Neural cell (in vitro differentiated cells): ENCODE results near the gene KIF22. TPM values are rescaled to one million over a fixed set of nuclear protein-coding genes. Genes with fewer than 3 reads are reported as not detected.
"Not testable (repeated sequence)": the region's sequence is repeated elsewhere in the genome, so short reads cannot be mapped to it uniquely, and the experiment has no call there.

Experiments used
- H2AFZ ChIP-seq: fragments of 200-600, 300-800 bp; sonication (generic), shearing (Covaris generic); 2 replicates; pipeline ENCODE4 v1.6.0; 2014; ENCODE audit warnings: low read depth, mild to moderate bottlenecking, antibody characterized with exemption, low read length, moderate library complexity
- H3F3A ChIP-seq: fragments of 200-600 bp; shearing (Covaris generic); 2 replicates; pipeline ENCODE4 v1.6.1; 2016; ENCODE audit warnings: mild to moderate bottlenecking, moderate library complexity, mixed read lengths, antibody characterized with exemption, low read length; ENCODE audit not compliant: insufficient read depth, poor library complexity, severe bottlenecking
- H3K27ac ChIP-seq: fragments of 200-600, 300-800 bp; sonication (generic), shearing (Covaris generic); 2 replicates; pipeline ENCODE4 v1.5.1; 2014; ENCODE audit warnings: mild to moderate bottlenecking, low read length, moderate library complexity
- H3K27me3 ChIP-seq: fragments of 300-800, 200-600 bp; sonication (generic), shearing (Covaris generic); 2 replicates; pipeline ENCODE4 v1.6.0; 2014; ENCODE audit warnings: mild to moderate bottlenecking, low read depth, low read length, moderate library complexity; ENCODE audit not compliant: insufficient read depth
- H3K36me3 ChIP-seq: fragments of 300-800, 200-600 bp; sonication (generic), shearing (Covaris generic); 2 replicates; pipeline ENCODE4 v1.5.1; 2014; ENCODE audit warnings: mild to moderate bottlenecking, antibody characterized with exemption, low read length, moderate library complexity; ENCODE audit not compliant: insufficient read depth
- H3K4me2 ChIP-seq: fragments of 300-800, 200-600 bp; sonication (generic), shearing (Covaris generic); 2 replicates; pipeline ENCODE4 v1.6.0; 2014; ENCODE audit warnings: mild to moderate bottlenecking, low read length
- H3K4me3 ChIP-seq: fragments of 300-800, 200-600 bp; sonication (generic), shearing (Covaris generic); 2 replicates; pipeline ENCODE4 v1.5.1; 2014; ENCODE audit warnings: mild to moderate bottlenecking, low read length, moderate library complexity
- H3K79me2 ChIP-seq: fragments of 200-600 bp; shearing (Covaris generic); replicated peaks from 2 replicates; pipeline ENCODE4 v1.6.0; 2014; ENCODE audit warnings: mild to moderate bottlenecking, low read length, moderate library complexity; ENCODE audit not compliant: insufficient read depth
- H3K9ac ChIP-seq: fragments of 300-800, 200-600 bp; sonication (generic), shearing (Covaris generic); 2 replicates; pipeline ENCODE4 v1.6.1; 2016; ENCODE audit warnings: mild to moderate bottlenecking, low read length, mixed read lengths
- H3K9me2 ChIP-seq: fragments of 200-600 bp; shearing (Covaris generic); 2 replicates; pipeline ENCODE4 v1.6.1; 2016; ENCODE audit warnings: mild to moderate bottlenecking, low read length, mixed read lengths; ENCODE audit not compliant: insufficient read depth
- H3K9me3 ChIP-seq: fragments of 200-600, 300-800 bp; sonication (generic), shearing (Covaris generic); 2 replicates; pipeline ENCODE4 v1.6.1; 2016; ENCODE audit warnings: mild to moderate bottlenecking, mixed run types, low read length, moderate library complexity, mixed read lengths
- H4K20me1 ChIP-seq: fragments of 200-600 bp; shearing (Covaris generic); 2 replicates; pipeline ENCODE4 v1.6.1; 2016; ENCODE audit warnings: mild to moderate bottlenecking, mixed run types; ENCODE audit not compliant: insufficient read depth
- CTCF ChIP-seq: fragments of 450-650 bp; IDR thresholded peaks from 2 replicates; pipeline ENCODE4 v1.5.1; 2014; ENCODE audit warnings: antibody characterized with exemption, mild to moderate bottlenecking, moderate library complexity; ENCODE audit not compliant: poor library complexity, severe bottlenecking
- EP300 ChIP-seq: fragments of 450-650 bp; conservative IDR thresholded peaks from 2 replicates; pipeline ENCODE4 v1.6.1; 2014; ENCODE audit warnings: antibody characterized with exemption, mild to moderate bottlenecking, moderate library complexity; ENCODE audit not compliant: poor library complexity, severe bottlenecking
- EZH2 ChIP-seq: fragments of 200-600, 300-800 bp; shearing (Covaris generic), sonication (generic); IDR thresholded peaks from 2 replicates; pipeline ENCODE4 v1.6.1; 2014; ENCODE audit warnings: antibody characterized with exemption, low read length, borderline replicate concordance, mild to moderate bottlenecking; ENCODE audit not compliant: insufficient read depth, poor library complexity, severe bottlenecking
- MXI1 ChIP-seq: fragments of 450-650 bp; conservative IDR thresholded peaks from 2 replicates; pipeline ENCODE4 v1.6.1; 2014; ENCODE audit warnings: antibody characterized with exemption, mild to moderate bottlenecking; ENCODE audit not compliant: poor library complexity, severe bottlenecking
- POLR2AphosphoS5 ChIP-seq: IDR thresholded peaks from 2 replicates; pipeline ENCODE4 v1.6.1; 2012
- RAD21 ChIP-seq: fragments of 450-650 bp; conservative IDR thresholded peaks from 2 replicates; pipeline ENCODE4 v1.6.1; 2014; ENCODE audit warnings: antibody characterized with exemption, mild to moderate bottlenecking, moderate library complexity
- REST ChIP-seq: IDR thresholded peaks from 2 replicates; pipeline ENCODE4 v1.6.1; 2012; ENCODE audit warnings: borderline replicate concordance
- SMC3 ChIP-seq: fragments of 450-650 bp; conservative IDR thresholded peaks from 2 replicates; pipeline ENCODE4 v1.6.1; 2014; ENCODE audit warnings: antibody characterized with exemption, mild to moderate bottlenecking, moderate library complexity; ENCODE audit not compliant: poor library complexity
- TAF1 ChIP-seq: IDR thresholded peaks from 2 replicates; pipeline ENCODE4 v1.6.1; 2012; ENCODE audit warnings: low read depth
- polyA plus RNA-seq: library from polyadenylated mRNA; depleted of rRNA; stranded (reverse); fragments of >200 nt; gene quantifications from 2 replicates; pipeline ENCODE4 v1.2.3, GENCODE V29; 2014

Gene KIF22
- polyA plus RNA-seq, 1 donor from 2014 or later = 81.1 TPM

- no peaks in the 10 kb centered on the region for H3K9me3 ChIP-seq
- H3F3A ChIP-seq = no peaks in the 10 kb centered on the region
- no peaks in the 10 kb centered on the region for H4K20me1 ChIP-seq
- no peak overlapping the region for H3K4me3 ChIP-seq
- no peaks in the 10 kb centered on the region for H3K9me2 ChIP-seq
- no peak for TF ChIP-seq MXI1
- no peak for TF ChIP-seq CTCF
- TF ChIP-seq REST = no peak
- TF ChIP-seq SMC3 = no peak
- no peak for TF ChIP-seq TAF1
- no peak for TF ChIP-seq EZH2
- TF ChIP-seq POLR2AphosphoS5 = no peak
- TF ChIP-seq EP300 = no peak
- no peak for TF ChIP-seq RAD21
- no peak overlapping the region for H2AFZ ChIP-seq
- H3K27me3 ChIP-seq = no peaks in the 10 kb centered on the region
- no peaks in the 10 kb centered on the region for H3K36me3 ChIP-seq
- no peaks in the 10 kb centered on the region for H3K79me2 ChIP-seq
- H3K4me2 ChIP-seq = no peak overlapping the region
- no peak overlapping the region for H3K27ac ChIP-seq
- no peak overlapping the region for H3K9ac ChIP-seq
Measured at GRCh38 chr16:29760567-29761279, 29.8 kb upstream of the KIF22 start.

GRCh38 chr16:29761280-29761651, 29.3 kb upstream of the KIF22 start:
- H3K9ac ChIP-seq, H3K4me2 ChIP-seq, H3K9me2 ChIP-seq, H3K79me2 ChIP-seq, H3K4me3 ChIP-seq, H3K27ac ChIP-seq, H4K20me1 ChIP-seq, H3K27me3 ChIP-seq, H3K36me3 ChIP-seq, H3F3A ChIP-seq, H3K9me3 ChIP-seq, H2AFZ ChIP-seq: not testable (repeated sequence)

GRCh38 chr16:29761882-29762281, 28.7 kb upstream of the KIF22 start:
- no peak overlapping the region for H3K4me2 ChIP-seq
- TF ChIP-seq RAD21 (no peak), CTCF (no peak), EP300 (no peak), POLR2AphosphoS5 (no peak), SMC3 (no peak), EZH2 (no peak), REST (no peak), TAF1 (no peak), MXI1 (no peak)
- H3K27me3 ChIP-seq = no peaks in the 10 kb centered on the region
- no peaks in the 10 kb centered on the region for H3K36me3 ChIP-seq
- no peak overlapping the region for H3K9ac ChIP-seq
- no peak overlapping the region for H2AFZ ChIP-seq
- H3K9me3 ChIP-seq = no peaks in the 10 kb centered on the region
- H3K79me2 ChIP-seq = no peaks in the 10 kb centered on the region
- H3F3A ChIP-seq = no peaks in the 10 kb centered on the region
- H3K9me2 ChIP-seq = no peaks in the 10 kb centered on the region
- H3K27ac ChIP-seq = no peak overlapping the region
- H3K4me3 ChIP-seq = no peak overlapping the region
- no peaks in the 10 kb centered on the region for H4K20me1 ChIP-seq
